Measurements from ENCODE around the gene SF1. TPM values are rescaled to one million over a fixed set of nuclear protein-coding genes. Genes with fewer than 3 reads are reported as not detected.
A peak's percentile ranks its signal among the peaks of the same experiment; 100 is the strongest.

Gene SF1
- total and polyA plus RNA-seq, 2 of the 8 experiments (the other 6 are each of a cell fraction or from before 2014, with no cell fraction given): 72.7 to 353 TPM

- no peak overlapping the region for H3K4me2 ChIP-seq (ENCODE audit: insufficient read depth in 1 of 2, low read depth in 2 of 2, low read length in 2 of 2)
- H3K56ac ChIP-seq (replicated peaks; ENCODE audit: insufficient read length, low read depth, low read length): no peak overlapping the region
- no peak overlapping the region for H3K18ac ChIP-seq (ENCODE audit: extremely low read depth, low read length)
- no peak overlapping the region for H3K23ac ChIP-seq (ENCODE audit: insufficient read length)
- H2BK5ac ChIP-seq (ENCODE audit: low read depth, low read length): no peak overlapping the region
- H3K23me2 ChIP-seq (ENCODE audit: low read depth, low read length): no peaks in the 10 kb centered on the region
- WGBS, 2 experiments (ENCODE audit: extremely low coverage in 1 of 2, insufficient coverage in 1 of 2, insufficient read length in 1 of 2, insufficient replicate concordance in 2 of 2, low coverage in 1 of 2, low lambda C conversion rate in 2 of 2, missing lambda C conversion rate in 1 of 2): 94% methylated on average over 18 of the region's 19 CpGs; no CpG with 5 or more reads in 1 of the 2 experiments
- H3K4me1 ChIP-seq (replicated peaks in 1 of 4; ENCODE audit: control insufficient read depth in 3 of 4, insufficient read depth in 4 of 4, low read length in 3 of 4): no peaks in the 10 kb centered on the region; a peak in 1 of 7 replicates
- H4K8ac ChIP-seq (ENCODE audit: extremely low read depth, insufficient read depth, low read length): peak overlapping the region; percentile 68; the same call in 1 of the 2 replicates
- DNase-seq (ENCODE audit: low read depth in 1 of 2, low spot score in 2 of 2) (no peak), FAIRE-seq (no peak)
- H3K36me3 ChIP-seq (ENCODE audit: control insufficient read depth in 2 of 4, insufficient read depth in 4 of 4, low read length in 3 of 4): peaks cover 0 to 2% (median 0%) of the 10 kb centered on the region in 4 experiments; a peak in 1 of 8 replicates
- no peak overlapping the region for H3K9ac ChIP-seq (replicated peaks in 1 of 4; ENCODE audit: extremely low read depth in 1 of 4, low read depth in 3 of 4, low read length in 3 of 4)
- H2BK12ac ChIP-seq (ENCODE audit: low read depth, low read length): no peak overlapping the region
- H2AFZ ChIP-seq (ENCODE audit: low read length): no peak overlapping the region
- H3K9me3 ChIP-seq (ENCODE audit: insufficient read depth in 2 of 2, low read depth in 1 of 2, low read length in 1 of 2): no peaks in the 10 kb centered on the region
- H3K79me1 ChIP-seq (ENCODE audit: low read depth, low read length): no peaks in the 10 kb centered on the region; the same call in 1 of the 2 replicates
- H3K4me3 ChIP-seq (ENCODE audit: extremely low read depth in 1 of 4, insufficient read depth in 2 of 4, low read depth in 3 of 4, low read length in 4 of 4): no peak overlapping the region
- no peaks in the 10 kb centered on the region for H3K79me2 ChIP-seq (ENCODE audit: control insufficient read depth in 1 of 2, insufficient read depth in 2 of 2, low read length in 2 of 2)
- no peak overlapping the region for H2AK5ac ChIP-seq (ENCODE audit: low read depth, low read length)
- H3K4ac ChIP-seq (replicated peaks; ENCODE audit: insufficient read length, low read depth, low read length): no peak overlapping the region
- H3K27me3 ChIP-seq (replicated peaks in 1 of 4; ENCODE audit: control insufficient read depth in 3 of 4, extremely low read depth in 1 of 4, insufficient read depth in 3 of 4, low read length in 3 of 4): no peaks in the 10 kb centered on the region
- no peak overlapping the region for H4K5ac ChIP-seq (ENCODE audit: insufficient read length, low read depth, low read length)
- H4K20me1 ChIP-seq (replicated peaks in 1 of 2; ENCODE audit: control insufficient read depth in 1 of 2, insufficient read depth in 2 of 2, low read length in 2 of 2): peaks cover 0 to 2% of the 10 kb centered on the region in 2 experiments
- H3K27ac ChIP-seq (ENCODE audit: low read depth, low read length): no peak overlapping the region
- no peak overlapping the region for H2BK15ac ChIP-seq (ENCODE audit: low read length)
- no peak overlapping the region for H2BK120ac ChIP-seq (replicated peaks; ENCODE audit: low read depth, low read length)
- H2BK20ac ChIP-seq (ENCODE audit: low read length): no peak overlapping the region
- H4K91ac ChIP-seq (replicated peaks; ENCODE audit: insufficient read length, low read length): no peak overlapping the region
- H3K14ac ChIP-seq (ENCODE audit: insufficient read length): no peak overlapping the region
- ChIA-PET POLR2A (ENCODE audit: partially characterized antibody) (interaction anchor here (0.7 to 1.6 kb wide), 2 partner anchors 11 to 35 kb away, joined by 3 to 4 read pairs; no protein-coding TSS in a partner anchor), CTCF (ENCODE audit: partially characterized antibody) (interaction anchor here (1.0 to 1.3 kb wide), 4 partner anchors 12 to 620 kb away, joined by 3 to 4 read pairs (median 4); no protein-coding TSS in a partner anchor)
- TF ChIP-seq CTCF (IDR thresholded peaks at IDR 0.05; ENCODE audit: control extremely low read depth in 1 of 3, insufficient read depth in 1 of 3, low read depth in 1 of 3, low read length in 3 of 3): no peak
- TF ChIP-seq CTBP2 (IDR thresholded peaks at IDR 0.05; ENCODE audit: borderline replicate concordance, insufficient read depth, insufficient read length, low read length): no peak
- TF ChIP-seq E2F6 (IDR thresholded peaks at IDR 0.05): no peak
- no peak for TF ChIP-seq RXRA (IDR thresholded peaks at IDR 0.05; ENCODE audit: insufficient read depth, low read depth, low read length)
- TF ChIP-seq CBX8 (IDR thresholded peaks at IDR 0.05; ENCODE audit: borderline replicate concordance, low read depth, low read length): no peak
- TF ChIP-seq MAFK (IDR thresholded peaks at IDR 0.05; ENCODE audit: low read depth, low read length): no peak
- no peak for TF ChIP-seq TAF7 (optimal IDR thresholded peaks at IDR 0.05; ENCODE audit: borderline replicate concordance, low read depth, low read length)
- no peak for TF ChIP-seq KDM4A (IDR thresholded peaks at IDR 0.05; ENCODE audit: low read depth, low read length, severe bottlenecking)
Measured at GRCh38 chr11:64796757-64797541, 18.6 kb upstream of the SF1 start.

Measured in H1 (cell line).